CD14-positive monocyte (primary cell): ENCODE results near the gene SPSB4. TPM values are rescaled to one million over a fixed set of nuclear protein-coding genes. Genes with fewer than 3 reads are reported as not detected.

Experiments
- DNase-seq, 3 donors: peaks; one replicate each; pipeline ENCODE4 v3.0.0-alpha.2; 2011 to 2022
- H2AFZ ChIP-seq: 2 replicates; pipeline ENCODE4 v1.6.0; 2012; ENCODE audit warnings: mild to moderate bottlenecking, low read depth, low read length, inconsistent platforms; ENCODE audit not compliant: insufficient read depth, poor library complexity, severe bottlenecking
- H3K27ac ChIP-seq, 2 donors: 1 replicate in 1 of 2; 2 replicates in 1 of 2; pipeline ENCODE4 v1.5.1; 2012 to 2013; ENCODE audit warnings: low read length in 2 of 2, control low read depth in 1 of 2, inconsistent platforms in 1 of 2, low read depth in 1 of 2, mild to moderate bottlenecking in 1 of 2
- H3K27me3 ChIP-seq, 2 donors: one replicate each; pipeline versions ENCODE4 v1.6.0 to v1.6.1; 2011 to 2013; ENCODE audit warnings: low read length in 2 of 2; ENCODE audit not compliant: control insufficient read depth in 2 of 2, insufficient read depth in 2 of 2
- H3K36me3 ChIP-seq, 2 donors: replicated peaks in 1 of 2; 1 replicate in 1 of 2; 2 replicates in 1 of 2; pipeline versions ENCODE4 v1.5.1 to v1.6.1; 2012 to 2013; ENCODE audit warnings: low read length in 2 of 2, control low read depth in 1 of 2, inconsistent platforms in 1 of 2, mild to moderate bottlenecking in 1 of 2; ENCODE audit not compliant: insufficient read depth in 2 of 2, control insufficient read depth in 1 of 2
- H3K4me1 ChIP-seq, 2 donors: 1 replicate in 1 of 2; 2 replicates in 1 of 2; pipeline versions ENCODE4 v1.5.1 to v1.6.1; 2012 to 2013; ENCODE audit warnings: low read length in 2 of 2, control low read depth in 1 of 2, inconsistent platforms in 1 of 2, mild to moderate bottlenecking in 1 of 2, moderate library complexity in 1 of 2; ENCODE audit not compliant: insufficient read depth in 2 of 2, control insufficient read depth in 1 of 2
- H3K4me2 ChIP-seq: replicated peaks from 2 replicates; pipeline ENCODE3; 2012; ENCODE audit warnings: low read length, moderate library complexity, mild to moderate bottlenecking; ENCODE audit not compliant: poor library complexity, severe bottlenecking; ENCODE audit errors: extremely low read depth
- H3K4me3 ChIP-seq, 3 experiments: fragments of 200-600 bp in 1 of 3; sonication (generic) in 1 of 3; replicated peaks in 1 of 3; 1 replicate in 2 of 3; 2 replicates in 1 of 3; pipeline ENCODE4 v1.5.1; 2011 to 2013; ENCODE audit warnings: low read length in 3 of 3, mild to moderate bottlenecking in 3 of 3, control low read depth in 2 of 3, low read depth in 2 of 3, inconsistent platforms in 1 of 3, moderate library complexity in 1 of 3
- H3K79me2 ChIP-seq: 2 replicates; pipeline ENCODE4 v1.6.0; 2012; ENCODE audit warnings: mild to moderate bottlenecking, control low read depth, inconsistent platforms, low read length, moderate library complexity; ENCODE audit not compliant: insufficient read depth
- H3K9ac ChIP-seq: 2 replicates; pipeline ENCODE4 v1.6.0; 2017; ENCODE audit warnings: low read length, mild to moderate bottlenecking; ENCODE audit not compliant: insufficient read depth, poor library complexity, severe bottlenecking
- H3K9me3 ChIP-seq, 2 donors: replicated peaks in 1 of 2; 1 replicate in 1 of 2; 2 replicates in 1 of 2; pipeline versions ENCODE4 v1.5.1 to v1.6.1; 2012 to 2013; ENCODE audit warnings: low read length in 2 of 2, control low read depth in 1 of 2; ENCODE audit not compliant: control insufficient read depth in 1 of 2, insufficient read depth in 1 of 2
- H4K20me1 ChIP-seq: 2 replicates; pipeline ENCODE4 v1.6.0; 2012; ENCODE audit warnings: mild to moderate bottlenecking, low read length, control low read depth, moderate library complexity; ENCODE audit not compliant: insufficient read depth
- H3K27ac Mint-ChIP-seq, 7 donors: one replicate each; pipeline ENCODE4 v1.8.0; 2020; ENCODE audit warnings: mild to moderate bottlenecking in 7 of 7, mixed read lengths in 7 of 7, moderate library complexity in 6 of 7, inconsistent platforms in 2 of 7
- H3K27me3 Mint-ChIP-seq, 3 donors: one replicate each; pipeline ENCODE4 v1.8.0; 2021 to 2022; ENCODE audit warnings: low read depth in 3 of 3, mild to moderate bottlenecking in 3 of 3, mixed read lengths in 3 of 3, moderate library complexity in 3 of 3, inconsistent platforms in 1 of 3
- H3K36me3 Mint-ChIP-seq, 2 donors: one replicate each; pipeline ENCODE4 v1.8.0; 2020; ENCODE audit warnings: mixed read lengths in 2 of 2, inconsistent platforms in 1 of 2, mild to moderate bottlenecking in 1 of 2
- H3K4me1 Mint-ChIP-seq: one replicate; pipeline ENCODE4 v1.8.0; 2020; ENCODE audit warnings: mild to moderate bottlenecking, mixed read lengths
- H3K4me3 Mint-ChIP-seq, 2 donors: one replicate each; pipeline ENCODE4 v1.8.0; 2020; ENCODE audit warnings: mild to moderate bottlenecking in 2 of 2, mixed read lengths in 2 of 2, moderate library complexity in 1 of 2
- H3K9me3 Mint-ChIP-seq, 7 donors: one replicate each; pipeline ENCODE4 v1.8.0; 2020 to 2022; ENCODE audit warnings: mixed read lengths in 7 of 7, mild to moderate bottlenecking in 6 of 7, moderate library complexity in 6 of 7, inconsistent platforms in 2 of 7
- CTCF ChIP-seq: fragments of 200-600 bp; IDR thresholded peaks from one replicate; pipeline ENCODE4 v1.8.0; 2022; ENCODE audit warnings: antibody characterized with exemption, mild to moderate bottlenecking
- WGBS: methylation state at CpG from one replicate; pipeline ENCODE4 v1.1.5; 2013; ENCODE audit warnings: missing lambda C conversion rate; ENCODE audit not compliant: insufficient coverage; 5-methylcytosine and 5-hydroxymethylcytosine counted together
- intact Hi-C, 2 donors: fragments of 100-400 bp; cut with micrococcal nuclease; formaldehyde crosslinking; loops; one replicate each; pipeline versions ENCODE4 v1.15.0 to v1.15.1; 2023
- polyA plus RNA-seq, 3 donors: library from polyadenylated mRNA; depleted of rRNA in 1 of 3; unstranded in 2 of 3; stranded (reverse) in 1 of 3; fragments of 300-500 nt in 2 of 3; fragments of >200 nt in 1 of 3; fragmentation: Illumina TruSeq in 2 of 3; gene quantifications; 1 replicate in 2 of 3; 2 replicates in 1 of 3; pipeline ENCODE4 v1.2.3, GENCODE V29; 2012 to 2021

The SPSB4 gene
- polyA plus RNA-seq, 3 donors: not detected

GRCh38 chr3:141096164-141096563 lies 45.0 kb downstream of the SPSB4 start:
- no CpG with 5 or more reads among the region's 1 CpG for WGBS

GRCh38 chr3:141096981-141097380 lies 45.8 kb downstream of the SPSB4 start:
- intact Hi-C loops: no loop called here

More at GRCh38 chr3:141096164-141096563, 45.0 kb downstream of the SPSB4 start:
- H3K4me3 Mint-ChIP-seq: no peak overlapping the region
- Histone ChIP-seq H3K4me3 (no peak overlapping the region), H3K4me1 (no peaks in the 10 kb centered on the region), H3K27me3 (no peaks in the 10 kb centered on the region), H3K79me2 (no peaks in the 10 kb centered on the region), H3K9ac (no peak overlapping the region), H4K20me1 (no peaks in the 10 kb centered on the region), H3K9me3 (no peaks in the 10 kb centered on the region), H3K27ac (no peak overlapping the region), H2AFZ (no peak overlapping the region), H3K4me2 (no peak overlapping the region), H3K36me3 (no peaks in the 10 kb centered on the region)
- H3K27me3 Mint-ChIP-seq: peaks cover 2 to 5% (median 3%) of the 10 kb centered on the region in 3 donors
- H3K9me3 Mint-ChIP-seq: peaks cover 0 to 7% (median 0%) of the 10 kb centered on the region in 7 donors
- no peak overlapping the region for H3K27ac Mint-ChIP-seq
- no peaks in the 10 kb centered on the region for H3K4me1 Mint-ChIP-seq
- DNase-seq: no peak
- H3K36me3 Mint-ChIP-seq: no peaks in the 10 kb centered on the region
- intact Hi-C loops: no loop called here
- TF ChIP-seq CTCF: no peak

More at GRCh38 chr3:141096981-141097380, 45.8 kb downstream of the SPSB4 start:
- Histone ChIP-seq H3K9ac (no peak overlapping the region), H3K79me2 (no peaks in the 10 kb centered on the region), H3K27me3 (no peaks in the 10 kb centered on the region), H3K4me3 (no peak overlapping the region), H3K36me3 (no peaks in the 10 kb centered on the region), H4K20me1 (no peaks in the 10 kb centered on the region), H3K4me1 (no peaks in the 10 kb centered on the region), H3K9me3 (no peaks in the 10 kb centered on the region), H3K27ac (no peak overlapping the region), H2AFZ (no peak overlapping the region), H3K4me2 (no peak overlapping the region)
- Mint-ChIP-seq H3K4me3 (no peak overlapping the region), H3K27me3 (peaks cover 2 to 5% (median 3%) of the 10 kb centered on the region in 3 donors), H3K9me3 (peaks cover 0 to 7% (median 0%) of the 10 kb centered on the region in 7 donors), H3K27ac (no peak overlapping the region), H3K4me1 (no peaks in the 10 kb centered on the region), H3K36me3 (no peaks in the 10 kb centered on the region)
- 100% methylated on average over 2 of the region's 3 CpGs for WGBS
- no peak for TF ChIP-seq CTCF
- no peak for DNase-seq
